K562 (cell line): Measurements from ENCODE around the gene ABHD8. TPM values are rescaled to one million over a fixed set of nuclear protein-coding genes. Genes with fewer than 3 reads are reported as not detected.

Experiments
- CBX1 ChIP-seq: sonication (generic); IDR thresholded peaks from 2 replicates; pipeline ENCODE4 v1.6.1; 2016; ENCODE audit warnings: antibody characterized with exemption, low read depth, mild to moderate bottlenecking
- CTCFL ChIP-seq: IDR thresholded peaks from 2 replicates; pipeline ENCODE4 v1.6.1; 2011; ENCODE audit warnings: borderline replicate concordance, low read depth, mild to moderate bottlenecking, moderate library complexity, low read length; ENCODE audit not compliant: insufficient read depth, poor library complexity, severe bottlenecking
- MECOM ChIP-seq: fragments of 250-450 bp; sonication (Bioruptor Pico); IDR thresholded peaks from 2 replicates; pipeline ENCODE4 v1.8.0; 2022; ENCODE audit warnings: inconsistent platforms
- NR2F6 ChIP-seq: fragments of 450-650 bp; formaldehyde crosslinking; IDR thresholded peaks from 2 replicates; pipeline ENCODE4 v1.4.0; 2020; ENCODE audit warnings: mild to moderate bottlenecking
- NRF1 ChIP-seq, 2 experiments: fragments of 450-650 bp; IDR thresholded peaks in 1 of 2; conservative IDR thresholded peaks in 1 of 2; 2 replicates each; pipeline ENCODE4 v1.6.1; 2014; ENCODE audit warnings: mild to moderate bottlenecking in 2 of 2
- PHB2 ChIP-seq: fragments of 450-650 bp; IDR thresholded peaks from 2 replicates; pipeline ENCODE4 v1.6.1; 2017; ENCODE audit warnings: low read depth
- RNF2 ChIP-seq: sonication (generic); IDR thresholded peaks from 2 replicates; pipeline ENCODE4 v1.6.1; 2016
- RREB1 ChIP-seq: fragments of 250-450 bp; sonication (Bioruptor Pico); IDR thresholded peaks from 2 replicates; pipeline ENCODE4 v1.4.0; 2020
- ZNF740 ChIP-seq, 3 experiments: fragments of 200-800 bp in 1 of 3; sonication (Bioruptor generic) in 1 of 3; sonication (generic) in 1 of 3; formaldehyde crosslinking in 1 of 3; IDR thresholded peaks; 2 replicates each; pipeline versions ENCODE4 v1.6.1 to v1.8.0; 2016 to 2022; ENCODE audit warnings: mild to moderate bottlenecking in 2 of 3, missing compliant biosample characterization in 2 of 3, missing genetic modification characterization in 2 of 3, missing genetic modification reagents in 1 of 3
- polyA plus RNA-seq, 8 experiments: library from polyadenylated mRNA; depleted of rRNA in 4 of 8; stranded (reverse) in 5 of 8; unstranded in 3 of 8; fragments of >200 nt; fragmentation: Nextera tagmentation in 2 of 8; fragmentation: Illumina TruSeq in 1 of 8; extraction: Ambion mirVana in 2 of 8; extraction: Trizol in 1 of 8; gene quantifications; 2 replicates each; pipeline versions ENCODE4 v1.2.1 to v1.2.3, GENCODE V29; 2011 to 2014; ENCODE audit warnings: inconsistent platforms in 1 of 8, missing spikeins in 1 of 8
- total RNA-seq, 7 experiments: library from RNA; depleted of rRNA in 6 of 7; stranded (reverse); fragments of >200 nt in 6 of 7; fragmentation: Illumina TruSeq in 2 of 7; extraction: Trizol in 2 of 7; gene quantifications; 2 replicates each; pipeline versions ENCODE4 v1.2.1 to v1.2.3, GENCODE V29; 2011 to 2021; ENCODE audit warnings: low replicate concordance in 1 of 7
- TF ChIP-seq, protein P1 (sequence below): fragments of 250-450 bp; sonication (Bioruptor Pico); IDR thresholded peaks from 2 replicates; pipeline ENCODE4 v1.5.0; 2021; ENCODE audit warnings: mild to moderate bottlenecking, moderate library complexity

The ABHD8 gene
- total and polyA plus RNA-seq, 9 of the 15 experiments (the other 6 are each of a cell fraction or from before 2014, with no cell fraction given) = 0.04 to 6.6 (median 2.0) TPM; not detected in 1

DNA sequence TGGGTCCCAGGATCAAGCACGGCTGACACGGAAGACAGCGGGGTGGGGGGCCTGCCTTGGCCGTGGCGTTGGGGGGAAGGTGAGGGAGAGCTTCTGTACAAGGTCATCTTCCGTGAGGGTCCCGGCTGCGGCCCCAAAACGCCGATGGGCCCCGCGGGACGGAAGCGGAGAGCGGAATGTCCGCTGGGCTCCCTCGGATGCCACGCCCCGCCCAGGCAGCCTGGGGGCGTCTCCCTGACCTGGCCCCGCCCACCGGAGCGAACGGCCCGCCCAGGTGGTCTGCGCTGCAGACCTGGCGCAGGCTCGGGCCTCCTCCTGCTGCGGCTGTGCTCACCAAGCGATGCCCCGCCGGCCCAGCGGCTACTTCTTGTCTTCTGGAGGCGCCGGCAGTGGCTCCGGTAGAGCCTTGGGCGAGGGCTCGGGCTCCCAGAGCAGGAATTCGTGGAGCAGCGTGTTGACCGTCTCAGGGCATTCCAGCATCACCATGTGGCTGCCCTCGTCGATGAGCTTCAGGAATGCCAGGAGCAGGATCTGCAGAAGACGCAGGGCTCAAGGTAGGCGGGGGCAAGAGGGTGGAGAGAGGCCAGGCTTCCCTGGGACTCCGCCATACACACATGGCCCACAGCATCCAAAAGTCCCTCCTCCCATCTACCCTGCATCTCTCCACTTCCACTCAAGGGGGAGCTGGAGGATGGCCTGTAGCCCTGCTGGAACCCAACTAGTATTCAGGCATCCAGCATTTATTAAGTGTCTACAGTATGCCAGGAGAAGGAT, 10.7 kb downstream of the ABHD8 start (continued):
- TF ChIP-seq PHB2 (0 out of 2 replicates have a peak, but pooled peaks have one; percentile 7), RNF2 (no peak), CBX1 (0 out of 2 replicates have a peak, but pooled peaks have one; percentile 18), MECOM (no peak), NR2F6 (CRISPR knock-in tag) (no peak), NRF1 (conservative IDR thresholded peaks at IDR 0.05 in 1 of 2, IDR thresholded peaks at IDR 0.05 in 1 of 2) (peak; percentile 90 to 91), ZNF740 (CRISPR knock-in tag; IDR thresholded peaks at IDR 0.05) (no peak), ZNF740 (tag; IDR thresholded peaks at IDR 0.05) (no peak; a peak in 1 of 4 replicates), CTCFL (peak; percentile 69), RREB1 (CRISPR knock-in tag) (0 out of 2 replicates have a peak, but pooled peaks have one; percentile 36)
- TF ChIP-seq, protein P1, sequence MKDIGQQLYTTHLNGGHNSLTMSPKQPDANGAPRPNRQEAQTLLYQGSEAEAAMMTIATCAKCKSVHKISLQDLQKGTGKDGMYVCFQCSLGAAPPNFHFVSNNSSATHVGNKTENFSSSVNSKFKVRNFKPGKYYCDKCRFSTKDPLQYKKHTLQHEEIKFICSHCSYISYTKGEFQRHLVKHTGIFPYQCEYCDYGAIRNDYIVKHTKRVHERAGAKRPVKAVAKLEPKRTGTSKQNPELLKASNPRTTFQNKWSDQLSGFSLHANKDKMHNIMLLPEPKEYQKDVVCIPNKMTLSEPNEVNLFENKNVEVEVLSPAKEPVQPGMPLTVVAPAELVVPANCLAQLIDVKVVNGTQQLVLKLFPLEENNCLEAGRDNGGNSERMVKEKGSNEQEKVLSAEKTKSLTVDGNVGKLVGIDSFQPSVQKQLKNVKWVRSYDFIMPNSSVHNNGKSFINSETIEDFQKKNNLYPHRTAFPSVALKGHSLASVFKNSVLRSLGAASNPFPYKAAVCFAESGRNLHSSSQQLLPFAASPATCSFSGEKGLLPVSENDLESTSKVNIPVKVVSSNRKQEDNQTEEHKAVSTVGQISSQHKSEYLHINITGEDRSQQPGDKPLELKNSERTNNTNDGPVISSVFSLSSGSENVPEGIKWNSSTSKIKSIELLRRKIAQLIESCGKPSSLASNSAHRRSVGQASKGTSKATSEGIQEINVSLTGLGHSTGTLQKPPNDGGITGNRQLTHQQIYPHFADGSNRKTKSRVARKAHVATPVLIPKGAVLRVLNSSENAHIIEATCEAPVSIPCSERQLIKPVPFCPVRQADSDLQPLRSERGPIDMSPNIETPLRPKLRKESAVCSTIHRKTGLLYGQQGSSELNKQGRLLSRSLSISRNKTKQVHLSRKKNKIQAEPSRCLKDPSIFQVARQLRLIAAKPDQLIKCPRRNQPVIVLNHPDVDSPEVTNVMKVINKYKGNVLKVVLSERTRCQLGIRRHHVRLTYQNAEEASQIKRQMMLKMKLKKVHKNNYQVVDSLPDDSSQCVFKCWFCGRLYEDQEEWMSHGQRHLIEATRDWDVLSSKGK (CRISPR knock-in tag) = no peak
